ENCODE data around the gene HOXC6. TPM values are rescaled to one million over a fixed set of nuclear protein-coding genes. Genes with fewer than 3 reads are reported as not detected.

HOXC6 gene
- total and polyA plus RNA-seq, 12 donors, result 0.03 to 0.36 (median 0.18) TPM; not detected in 6

- no peak overlapping the region for H3K4me3 ChIP-seq
- intact Hi-C loops (cut with DNase I), result no loop called here
- peaks cover 0 to 96% (median 84%) of the 10 kb centered on the region in 7 donors for H3K27me3 ChIP-seq
These were observed 37.4 kb downstream of the HOXC6 start for GRCh38 chr12:54065677-54066076.

GRCh38 chr12:54066408-54066807 lies 38.2 kb downstream of the HOXC6 start:
- Histone ChIP-seq H3K9me3 (no peaks in the 10 kb centered on the region), H3K36me3 (no peaks in the 10 kb centered on the region), H3K27ac (no peak overlapping the region), H3K4me1 (no peaks in the 10 kb centered on the region), H3K4me3 (no peak overlapping the region), H3K27me3 (peaks cover 0 to 96% (median 84%) of the 10 kb centered on the region in 7 donors)
- WGBS, 2 donors, result 88 to 97% methylated on average over 1 of the region's 1 CpG
- DNase-seq, result no peak
- TF ChIP-seq CTCF (IDR thresholded peaks at IDR 0.05), result no peak
- no peak for ATAC-seq
- intact Hi-C loops (cut with DNase I), result no loop called here

More at GRCh38 chr12:54065677-54066076, 37.4 kb downstream of the HOXC6 start:
- ATAC-seq (no peak), DNase-seq (no peak)
- no peak overlapping the region for H3K27ac ChIP-seq
- TF ChIP-seq CTCF (IDR thresholded peaks at IDR 0.05), result no peak
- H3K9me3 ChIP-seq, result no peaks in the 10 kb centered on the region
- H3K36me3 ChIP-seq, result no peaks in the 10 kb centered on the region
- no peaks in the 10 kb centered on the region for H3K4me1 ChIP-seq

- H3K4me3 ChIP-seq, result no peak overlapping the region
- no peaks in the 10 kb centered on the region for H3K9me3 ChIP-seq
- ATAC-seq (no peak), DNase-seq (no peak)
- peaks cover 0 to 97% (median 84%) of the 10 kb centered on the region in 7 donors for H3K27me3 ChIP-seq
- H3K4me1 ChIP-seq, result no peaks in the 10 kb centered on the region
- H3K27ac ChIP-seq, result no peak overlapping the region
- no peaks in the 10 kb centered on the region for H3K36me3 ChIP-seq
- TF ChIP-seq CTCF (IDR thresholded peaks at IDR 0.05), result no peak
- intact Hi-C loops (cut with DNase I), result no loop called here
- WGBS, 2 donors, result 86 to 88% methylated on average over 4 of the region's 4 CpGs
These were observed 40.3 kb downstream of the HOXC6 start for GRCh38 chr12:54068418-54069070.

- intact Hi-C loops (cut with DNase I), result no loop called here
- H3K9me3 ChIP-seq, result no peaks in the 10 kb centered on the region
- H3K27ac ChIP-seq, result no peak overlapping the region
- 18 to 37% methylated on average over 1 of the region's 1 CpG for WGBS, 2 donors
- no peak overlapping the region for H3K4me3 ChIP-seq
- no peak for DNase-seq
- H3K27me3 ChIP-seq, result peaks cover 0 to 99% (median 86%) of the 10 kb centered on the region in 7 donors
- no peaks in the 10 kb centered on the region for H3K36me3 ChIP-seq
- no peak for TF ChIP-seq CTCF (IDR thresholded peaks at IDR 0.05)
- no peak for ATAC-seq
- no peaks in the 10 kb centered on the region for H3K4me1 ChIP-seq
These were observed 43.7 kb downstream of the HOXC6 start for GRCh38 chr12:54071942-54072341.
